Liver (tissue), 9 donors: ENCODE data around the gene USP37. TPM values are rescaled to one million over a fixed set of nuclear protein-coding genes. Genes with fewer than 3 reads are reported as not detected.

Experiments
- DNase-seq: peaks from one replicate; pipeline ENCODE4 v3.0.0-alpha.2; 2017; ENCODE audit warnings: low spot score
- H3K27ac ChIP-seq, 2 donors: one replicate each; pipeline ENCODE4 v1.7.0; 2013; ENCODE audit warnings: inconsistent platforms in 2 of 2, low read length in 2 of 2, control low read depth in 1 of 2, low read depth in 1 of 2, mild to moderate bottlenecking in 1 of 2
- H3K27me3 ChIP-seq, 4 donors: one replicate each; pipeline versions ENCODE4 v1.6.1 to v1.7.0; 2013; ENCODE audit warnings: low read length in 3 of 4, inconsistent platforms in 1 of 4, mild to moderate bottlenecking in 1 of 4, moderate library complexity in 1 of 4; ENCODE audit not compliant: control insufficient read depth in 4 of 4, insufficient read depth in 4 of 4
- H3K36me3 ChIP-seq, 4 donors: one replicate each; pipeline versions ENCODE4 v1.6.1 to v1.7.0; 2013; ENCODE audit warnings: low read length in 3 of 4, mild to moderate bottlenecking in 3 of 4, low read depth in 1 of 4, moderate library complexity in 1 of 4; ENCODE audit not compliant: control insufficient read depth in 4 of 4, insufficient read depth in 3 of 4
- H3K4me1 ChIP-seq, 4 donors: one replicate each; pipeline versions ENCODE4 v1.6.1 to v1.7.0; 2013; ENCODE audit warnings: low read length in 3 of 4, mild to moderate bottlenecking in 3 of 4, moderate library complexity in 1 of 4; ENCODE audit not compliant: control insufficient read depth in 4 of 4, insufficient read depth in 4 of 4
- H3K4me3 ChIP-seq, 3 donors: one replicate each; pipeline versions ENCODE4 v1.6.1 to v1.7.0; 2013; ENCODE audit warnings: low read length in 3 of 3, control low read depth in 1 of 3, low read depth in 1 of 3, mild to moderate bottlenecking in 1 of 3
- H3K9ac ChIP-seq, 2 donors: one replicate each; pipeline ENCODE4 v1.7.0; 2013; ENCODE audit warnings: low read length in 2 of 2, mild to moderate bottlenecking in 2 of 2, moderate library complexity in 2 of 2, control low read depth in 1 of 2, low read depth in 1 of 2
- H3K9me3 ChIP-seq, 4 donors: one replicate each; pipeline versions ENCODE4 v1.6.1 to v1.7.0; 2013; ENCODE audit warnings: low read length in 3 of 4; ENCODE audit not compliant: control insufficient read depth in 4 of 4
- EGR1 ChIP-seq, 2 donors: IDR thresholded peaks; 2 replicates each; pipeline ENCODE4 v1.6.1; 2016 to 2018; ENCODE audit warnings: antibody characterized with exemption in 2 of 2, low read depth in 2 of 2
- FOXA1 ChIP-seq: IDR thresholded peaks from 2 replicates; pipeline ENCODE4 v1.6.1; 2016; ENCODE audit warnings: antibody characterized with exemption
- FOXA2 ChIP-seq: IDR thresholded peaks from 2 replicates; pipeline ENCODE4 v1.6.1; 2016; ENCODE audit warnings: antibody characterized with exemption
- GABPA ChIP-seq, 2 donors: IDR thresholded peaks in 1 of 2; conservative IDR thresholded peaks in 1 of 2; 2 replicates each; pipeline ENCODE4 v1.6.1; 2016; ENCODE audit warnings: antibody characterized with exemption in 2 of 2, mild to moderate bottlenecking in 1 of 2, moderate library complexity in 1 of 2
- NR2F2 ChIP-seq: IDR thresholded peaks from 2 replicates; pipeline ENCODE4 v1.6.1; 2016; ENCODE audit warnings: antibody characterized with exemption
- YY1 ChIP-seq: IDR thresholded peaks from 2 replicates; pipeline ENCODE4 v1.6.1; 2016; ENCODE audit warnings: antibody characterized with exemption, mild to moderate bottlenecking
- WGBS: extraction: QIAGEN DNeasy Blood & Tissue Kit; methylation state at CpG from one replicate; pipeline ENCODE4 v1.1.7; 2013; 5-methylcytosine and 5-hydroxymethylcytosine counted together
- polyA plus RNA-seq, 2 donors: library from polyadenylated mRNA; stranded (reverse) in 1 of 2; unstranded in 1 of 2; fragments of 200-250 nt in 1 of 2; fragments of >200 nt in 1 of 2; fragmentation: Nextera tagmentation in 1 of 2; extraction: Ambion mirVana in 1 of 2; gene quantifications; one replicate each; pipeline versions ENCODE4 v1.2.1 to v1.2.3, GENCODE V29; 2013 to 2015
- total RNA-seq, 2 donors: library from RNA; depleted of rRNA; stranded (reverse); fragments of >200 nt; gene quantifications; one replicate each; pipeline ENCODE4 v1.2.3, GENCODE V29; 2014
- TF ChIP-seq, protein P1 (sequence below): IDR thresholded peaks from 2 replicates; pipeline ENCODE4 v1.6.1; 2016; ENCODE audit warnings: antibody characterized with exemption
- TF ChIP-seq, protein P2 (sequence below): IDR thresholded peaks from 2 replicates; pipeline ENCODE4 v1.6.1; 2016; ENCODE audit warnings: antibody characterized with exemption
- TF ChIP-seq, protein P3 (sequence below): IDR thresholded peaks from 2 replicates; pipeline ENCODE4 v1.6.1; 2016; ENCODE audit warnings: antibody characterized with exemption, mild to moderate bottlenecking
- TF ChIP-seq, protein P4 (sequence below): fragments of 150-350 bp; IDR thresholded peaks from 2 replicates; pipeline ENCODE4 v1.5.1; 2017; ENCODE audit warnings: improper control_type of control experiment, low read depth, low read length; ENCODE audit not compliant: missing input control
- donor health status: healthy.
- donor health status: healthy.
- donor health status: healthy.
- donor health status: healthy.
- donor health status: healthy.

The USP37 gene
- total and polyA plus RNA-seq, 4 donors, result 1.4 to 10.9 (median 4.7) TPM

DNA sequence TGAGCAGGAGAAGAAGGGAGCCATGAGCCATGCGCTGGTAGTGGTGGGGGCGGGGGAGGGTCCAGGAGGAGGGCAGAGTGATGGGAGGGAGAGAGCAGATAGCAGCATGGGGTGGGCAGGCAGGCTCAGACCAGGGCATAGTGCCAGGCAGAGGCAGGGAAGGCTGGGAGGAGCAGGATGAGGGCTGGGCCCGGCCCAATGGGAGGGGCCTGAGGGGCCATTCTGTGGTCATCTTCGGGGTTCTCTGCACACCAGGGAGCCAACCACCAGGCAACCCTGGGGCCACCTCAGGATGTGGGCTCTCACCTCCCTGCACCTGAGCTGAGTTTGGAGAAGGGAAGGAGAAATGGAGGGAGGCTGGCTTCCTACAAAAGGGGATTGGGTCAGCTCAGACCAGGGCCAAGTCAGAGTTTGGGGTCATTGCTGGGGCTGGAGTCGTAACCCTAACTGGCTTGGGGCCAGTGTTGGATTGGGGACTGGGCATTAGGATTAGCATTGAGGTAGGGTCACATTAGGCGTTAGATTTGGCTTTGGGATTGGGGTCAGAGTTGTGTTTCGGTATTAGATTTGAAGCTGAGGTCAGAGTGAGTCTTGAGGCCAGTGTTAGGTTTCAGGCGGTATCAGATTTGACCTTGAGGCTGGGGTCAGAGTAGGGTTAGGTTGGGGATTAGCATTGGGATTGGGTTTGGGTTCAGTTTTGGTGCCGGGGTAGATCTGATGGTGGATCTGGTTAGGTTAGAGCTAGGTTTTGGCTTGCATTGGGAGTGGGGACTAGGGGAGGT lies 138.0 kb downstream of the USP37 start (continued):
- TF ChIP-seq, protein P1, sequence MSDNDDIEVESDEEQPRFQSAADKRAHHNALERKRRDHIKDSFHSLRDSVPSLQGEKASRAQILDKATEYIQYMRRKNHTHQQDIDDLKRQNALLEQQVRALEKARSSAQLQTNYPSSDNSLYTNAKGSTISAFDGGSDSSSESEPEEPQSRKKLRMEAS, result no peak
- TF ChIP-seq NR2F2 (no peak), EGR1 (IDR thresholded peaks at IDR 0.05; ENCODE audit: low read depth in 2 of 2) (no peak)

DNA sequence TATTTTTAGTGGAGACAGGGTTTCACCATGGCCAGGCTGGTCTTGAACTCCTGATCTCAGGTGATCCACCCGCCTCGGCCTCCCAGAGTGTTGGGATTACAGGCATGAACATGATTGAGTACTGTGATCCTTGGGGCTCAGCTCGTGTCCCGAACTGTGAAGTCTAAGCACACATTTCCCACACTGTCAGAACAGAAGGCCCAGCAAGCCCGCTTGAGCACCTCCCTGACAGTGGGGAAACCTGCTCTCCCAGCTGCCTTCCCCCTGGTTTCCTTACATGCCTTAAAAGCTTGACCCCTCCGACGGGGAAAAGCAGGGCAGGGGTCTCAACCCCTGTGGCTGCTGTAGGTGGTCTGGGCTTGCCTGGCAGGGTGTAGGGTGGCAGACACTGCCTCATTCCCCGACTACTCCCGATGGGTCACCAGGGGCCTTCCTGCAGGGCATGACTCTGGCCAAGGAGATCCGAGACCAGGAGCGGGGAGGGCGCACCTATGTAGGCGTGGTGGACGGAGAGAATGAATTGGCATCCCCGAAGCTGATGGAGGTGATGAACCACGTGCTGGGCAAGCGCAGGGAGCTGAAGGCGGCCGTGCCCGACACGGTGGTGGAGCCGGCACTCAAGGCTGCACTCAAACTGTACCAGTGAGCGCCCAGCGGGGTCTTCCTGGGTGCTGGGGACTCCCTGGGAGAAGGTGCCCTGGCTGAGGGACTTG lies 139.1 kb downstream of the USP37 start:
- TF ChIP-seq, protein P2, sequence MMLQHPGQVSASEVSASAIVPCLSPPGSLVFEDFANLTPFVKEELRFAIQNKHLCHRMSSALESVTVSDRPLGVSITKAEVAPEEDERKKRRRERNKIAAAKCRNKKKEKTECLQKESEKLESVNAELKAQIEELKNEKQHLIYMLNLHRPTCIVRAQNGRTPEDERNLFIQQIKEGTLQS, result no peak
- no peak for TF ChIP-seq GABPA (IDR thresholded peaks at IDR 0.05 in 1 of 2, conservative IDR thresholded peaks at IDR 0.05 in 1 of 2)
- no peak for TF ChIP-seq FOXA1
- TF ChIP-seq, protein P3, sequence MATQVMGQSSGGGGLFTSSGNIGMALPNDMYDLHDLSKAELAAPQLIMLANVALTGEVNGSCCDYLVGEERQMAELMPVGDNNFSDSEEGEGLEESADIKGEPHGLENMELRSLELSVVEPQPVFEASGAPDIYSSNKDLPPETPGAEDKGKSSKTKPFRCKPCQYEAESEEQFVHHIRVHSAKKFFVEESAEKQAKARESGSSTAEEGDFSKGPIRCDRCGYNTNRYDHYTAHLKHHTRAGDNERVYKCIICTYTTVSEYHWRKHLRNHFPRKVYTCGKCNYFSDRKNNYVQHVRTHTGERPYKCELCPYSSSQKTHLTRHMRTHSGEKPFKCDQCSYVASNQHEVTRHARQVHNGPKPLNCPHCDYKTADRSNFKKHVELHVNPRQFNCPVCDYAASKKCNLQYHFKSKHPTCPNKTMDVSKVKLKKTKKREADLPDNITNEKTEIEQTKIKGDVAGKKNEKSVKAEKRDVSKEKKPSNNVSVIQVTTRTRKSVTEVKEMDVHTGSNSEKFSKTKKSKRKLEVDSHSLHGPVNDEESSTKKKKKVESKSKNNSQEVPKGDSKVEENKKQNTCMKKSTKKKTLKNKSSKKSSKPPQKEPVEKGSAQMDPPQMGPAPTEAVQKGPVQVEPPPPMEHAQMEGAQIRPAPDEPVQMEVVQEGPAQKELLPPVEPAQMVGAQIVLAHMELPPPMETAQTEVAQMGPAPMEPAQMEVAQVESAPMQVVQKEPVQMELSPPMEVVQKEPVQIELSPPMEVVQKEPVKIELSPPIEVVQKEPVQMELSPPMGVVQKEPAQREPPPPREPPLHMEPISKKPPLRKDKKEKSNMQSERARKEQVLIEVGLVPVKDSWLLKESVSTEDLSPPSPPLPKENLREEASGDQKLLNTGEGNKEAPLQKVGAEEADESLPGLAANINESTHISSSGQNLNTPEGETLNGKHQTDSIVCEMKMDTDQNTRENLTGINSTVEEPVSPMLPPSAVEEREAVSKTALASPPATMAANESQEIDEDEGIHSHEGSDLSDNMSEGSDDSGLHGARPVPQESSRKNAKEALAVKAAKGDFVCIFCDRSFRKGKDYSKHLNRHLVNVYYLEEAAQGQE, result no peak
- TF ChIP-seq, protein P4, sequence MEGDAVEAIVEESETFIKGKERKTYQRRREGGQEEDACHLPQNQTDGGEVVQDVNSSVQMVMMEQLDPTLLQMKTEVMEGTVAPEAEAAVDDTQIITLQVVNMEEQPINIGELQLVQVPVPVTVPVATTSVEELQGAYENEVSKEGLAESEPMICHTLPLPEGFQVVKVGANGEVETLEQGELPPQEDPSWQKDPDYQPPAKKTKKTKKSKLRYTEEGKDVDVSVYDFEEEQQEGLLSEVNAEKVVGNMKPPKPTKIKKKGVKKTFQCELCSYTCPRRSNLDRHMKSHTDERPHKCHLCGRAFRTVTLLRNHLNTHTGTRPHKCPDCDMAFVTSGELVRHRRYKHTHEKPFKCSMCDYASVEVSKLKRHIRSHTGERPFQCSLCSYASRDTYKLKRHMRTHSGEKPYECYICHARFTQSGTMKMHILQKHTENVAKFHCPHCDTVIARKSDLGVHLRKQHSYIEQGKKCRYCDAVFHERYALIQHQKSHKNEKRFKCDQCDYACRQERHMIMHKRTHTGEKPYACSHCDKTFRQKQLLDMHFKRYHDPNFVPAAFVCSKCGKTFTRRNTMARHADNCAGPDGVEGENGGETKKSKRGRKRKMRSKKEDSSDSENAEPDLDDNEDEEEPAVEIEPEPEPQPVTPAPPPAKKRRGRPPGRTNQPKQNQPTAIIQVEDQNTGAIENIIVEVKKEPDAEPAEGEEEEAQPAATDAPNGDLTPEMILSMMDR, result no peak
- Histone ChIP-seq H3K4me1 (no peaks in the 10 kb centered on the region), H3K27ac (no peak overlapping the region), H3K36me3 (peaks cover 0 to 47% (median 14%) of the 10 kb centered on the region in 4 donors), H3K9ac (no peak overlapping the region), H3K9me3 (no peaks in the 10 kb centered on the region), H3K4me3 (no peak overlapping the region), H3K27me3 (no peaks in the 10 kb centered on the region)
- WGBS, result 95% methylated on average over 24 of the region's 24 CpGs
- DNase-seq, result no peak

DNA sequence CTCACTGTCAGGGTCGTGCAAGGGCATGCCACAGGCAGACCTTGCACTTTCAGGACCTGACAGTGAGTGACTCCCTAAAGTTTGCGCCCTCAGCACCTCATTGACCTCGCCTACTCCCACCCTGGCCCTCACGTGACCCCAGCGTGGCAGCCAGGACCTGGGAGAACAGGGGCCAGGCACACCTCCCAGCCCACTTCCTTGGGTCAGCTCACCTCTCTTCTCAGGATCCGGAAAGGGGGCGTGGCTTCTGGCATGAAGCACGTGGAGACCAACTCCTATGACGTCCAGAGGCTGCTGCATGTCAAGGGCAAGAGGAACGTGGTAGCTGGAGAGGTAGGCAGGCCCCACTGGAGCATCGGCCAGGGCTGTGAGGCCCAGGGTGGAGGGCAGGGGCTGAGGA lies 140.4 kb downstream of the USP37 start:
- Histone ChIP-seq H3K9me3 (no peaks in the 10 kb centered on the region), H3K4me3 (no peak overlapping the region), H3K4me1 (no peaks in the 10 kb centered on the region), H3K27me3 (no peaks in the 10 kb centered on the region), H3K27ac (no peak overlapping the region), H3K36me3 (peaks cover 0 to 45% (median 13%) of the 10 kb centered on the region in 4 donors), H3K9ac (no peak overlapping the region)
- TF ChIP-seq GABPA (IDR thresholded peaks at IDR 0.05 in 1 of 2, conservative IDR thresholded peaks at IDR 0.05 in 1 of 2) (no peak), YY1 (no peak), FOXA2 (no peak)
- 89% methylated on average over 11 of the region's 11 CpGs for WGBS
- DNase-seq, result no peak
